HG02840 (cell line): Measurements from ENCODE around the gene LONRF3.
"Not testable (repeated sequence)": the region's sequence is repeated elsewhere in the genome, so short reads cannot be mapped to it uniquely, and the experiment has no call there.

ENCODE experiments used
- ATAC-seq: cut with Tn5 transposase; IDR thresholded peaks from one replicate; pipeline ENCODE4 v1.9.1; 2021; ENCODE audit warnings: mild to moderate bottlenecking, moderate library complexity, moderate number of reproducible peaks; ENCODE audit not compliant: unreplicated experiment, low FRiP score

The LONRF3 gene

GRCh38 chrX:119029656-119030055, 55.2 kb downstream of the LONRF3 start:
- not testable (repeated sequence) for ATAC-seq

- ATAC-seq = no peak
These were observed 56.6 kb downstream of the LONRF3 start for GRCh38 chrX:119030990-119031389.

GRCh38 chrX:119036107-119037029, 62.0 kb downstream of the LONRF3 start:
- no peak for ATAC-seq

GRCh38 chrX:119040432-119040831, 66.0 kb downstream of the LONRF3 start:
- ATAC-seq = no peak

GRCh38 chrX:119041175-119041574, 66.8 kb downstream of the LONRF3 start:
- no peak for ATAC-seq

- no peak for ATAC-seq
These were observed 67.6 kb downstream of the LONRF3 start for GRCh38 chrX:119042040-119042439.

- ATAC-seq = no peak
These were observed 68.6 kb downstream of the LONRF3 start for GRCh38 chrX:119042996-119043395.

- no peak for ATAC-seq
These were observed 71.5 kb downstream of the LONRF3 start for GRCh38 chrX:119045884-119046283.

GRCh38 chrX:119055687-119056086, 81.3 kb downstream of the LONRF3 start:
- no peak for ATAC-seq

- no peak for ATAC-seq
These were observed 88.4 kb downstream of the LONRF3 start for GRCh38 chrX:119062750-119063374.

- no peak for ATAC-seq
These were observed 89.0 kb downstream of the LONRF3 start for GRCh38 chrX:119063428-119063827.

GRCh38 chrX:119067023-119067739, 92.8 kb downstream of the LONRF3 start:
- ATAC-seq = no peak
